Skeletal muscle tissue (tissue), 4 donors: ENCODE results near the gene CDR2L. TPM values are rescaled to one million over a fixed set of nuclear protein-coding genes. Genes with fewer than 3 reads are reported as not detected.
A peak's percentile ranks its signal among the peaks of the same experiment; 100 is the strongest.
"Not testable (repeated sequence)": the region's sequence is repeated elsewhere in the genome, so short reads cannot be mapped to it uniquely, and the experiment has no call there.

ENCODE experiments used
- H3K27ac ChIP-seq: one replicate; pipeline ENCODE4 v1.7.0; 2013; ENCODE audit warnings: mild to moderate bottlenecking, low read depth, low read length, inconsistent platforms
- H3K27me3 ChIP-seq, 3 donors: one replicate each; pipeline ENCODE4 v1.7.0; 2013; ENCODE audit warnings: low read length in 3 of 3; ENCODE audit not compliant: control insufficient read depth in 3 of 3, insufficient read depth in 3 of 3
- H3K36me3 ChIP-seq, 3 donors: one replicate each; pipeline ENCODE4 v1.7.0; 2013; ENCODE audit warnings: low read length in 3 of 3; ENCODE audit not compliant: control insufficient read depth in 3 of 3, insufficient read depth in 3 of 3
- H3K4me1 ChIP-seq, 3 donors: one replicate each; pipeline ENCODE4 v1.7.0; 2013; ENCODE audit warnings: low read length in 3 of 3, mild to moderate bottlenecking in 3 of 3; ENCODE audit not compliant: control insufficient read depth in 3 of 3, insufficient read depth in 3 of 3
- H3K4me3 ChIP-seq, 3 donors: one replicate each; pipeline ENCODE4 v1.7.0; 2013; ENCODE audit warnings: low read length in 3 of 3
- H3K9ac ChIP-seq, 3 donors: one replicate each; pipeline ENCODE4 v1.7.0; 2013; ENCODE audit warnings: low read length in 3 of 3, mild to moderate bottlenecking in 3 of 3, moderate library complexity in 2 of 3, low read depth in 1 of 3
- H3K9me3 ChIP-seq, 3 donors: one replicate each; pipeline ENCODE4 v1.7.0; 2013; ENCODE audit warnings: low read length in 3 of 3; ENCODE audit not compliant: control insufficient read depth in 3 of 3
- total RNA-seq: library from RNA; depleted of rRNA; stranded (reverse); fragments of >200 nt; gene quantifications from one replicate; pipeline ENCODE4 v1.2.3, GENCODE V29; 2014
- donor health status: Osteomylitis.

Gene CDR2L
- total RNA-seq, 1 donor from 2014 or later: 2.6 TPM

DNA sequence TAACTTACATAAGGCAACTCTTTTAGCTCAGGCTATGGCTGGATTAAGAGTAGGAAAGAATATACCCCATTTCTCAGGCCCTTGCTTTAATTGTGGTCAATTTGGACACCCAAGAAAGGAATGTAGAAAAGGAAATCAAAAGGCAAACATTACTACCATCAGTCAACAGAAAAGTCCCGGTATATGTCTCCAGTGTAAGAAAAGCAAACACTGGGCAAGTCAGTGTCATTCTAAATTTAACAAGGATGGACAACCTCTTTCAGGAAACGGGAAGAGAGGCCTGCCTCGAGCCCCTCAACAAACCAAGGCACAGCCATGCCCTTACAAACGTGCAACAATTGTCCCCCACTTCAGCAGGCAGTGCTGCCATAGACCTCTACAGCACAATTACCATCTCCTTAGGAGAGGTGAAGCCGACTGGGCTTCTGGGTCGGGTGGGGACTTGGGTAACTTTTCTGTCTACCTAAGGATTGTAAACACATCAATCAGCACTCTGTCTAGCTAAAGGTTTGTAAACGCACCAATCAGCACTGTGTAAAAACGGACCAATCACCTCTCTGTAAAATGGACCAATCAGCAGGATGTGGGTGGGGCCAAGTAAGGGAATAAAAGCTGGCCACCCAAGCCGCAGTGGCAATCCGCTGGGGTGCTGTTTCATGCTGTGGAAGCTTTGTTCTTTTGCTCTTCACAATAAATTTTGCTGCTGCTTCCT is 37.4 kb downstream of the CDR2L start:
- Histone ChIP-seq H3K4me1 (no peaks in the 10 kb centered on the region), H3K9ac (no peak overlapping the region), H3K27ac (no peak overlapping the region), H3K36me3 (peaks cover 24 to 29% (median 25%) of the 10 kb centered on the region in 3 donors), H3K4me3 (no peak overlapping the region), H3K9me3 (no peaks in the 10 kb centered on the region), H3K27me3 (no peaks in the 10 kb centered on the region)

DNA sequence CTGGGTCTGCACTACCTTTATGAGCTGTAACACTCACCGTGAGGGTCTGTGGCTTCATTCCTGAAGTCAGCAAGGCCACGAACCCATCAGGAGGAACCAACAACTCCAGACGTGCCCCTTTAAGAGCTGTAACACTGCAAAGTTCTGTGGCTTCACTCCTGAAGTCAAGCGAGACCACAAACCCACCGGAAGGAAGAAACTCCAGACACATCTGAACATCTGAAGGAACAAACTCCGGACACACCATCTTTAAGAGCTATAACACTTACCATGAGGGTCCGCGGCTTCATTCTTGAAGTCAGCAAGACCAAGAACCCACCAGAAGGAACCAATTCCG is 37.9 kb downstream of the CDR2L start:
- not testable (repeated sequence) for H3K27ac ChIP-seq, H3K9ac ChIP-seq, H3K4me3 ChIP-seq, H3K27me3 ChIP-seq, H3K9me3 ChIP-seq, H3K4me1 ChIP-seq
- peaks cover 19 to 24% (median 21%) of the 10 kb centered on the region in 3 donors for H3K36me3 ChIP-seq

DNA sequence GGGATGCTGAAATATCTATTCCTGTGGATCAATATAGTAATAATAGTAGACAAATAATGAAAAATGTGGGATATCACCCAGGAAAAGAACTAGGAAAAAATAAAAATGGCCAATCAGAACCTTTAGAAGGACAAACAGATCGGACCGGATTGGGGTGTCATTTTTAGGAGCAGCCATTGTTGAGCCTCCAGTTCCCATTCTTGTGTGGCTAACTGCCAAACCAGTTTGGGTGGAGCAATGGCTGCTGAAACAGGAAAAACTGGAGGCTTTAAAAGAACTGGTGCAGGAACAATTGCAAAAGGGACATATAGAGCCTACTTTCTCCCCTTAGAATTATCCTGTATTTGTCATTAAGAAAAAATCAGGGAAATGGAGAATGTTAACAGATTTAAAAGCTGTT is 39.2 kb downstream of the CDR2L start:
- peaks cover 6 to 11% (median 10%) of the 10 kb centered on the region in 3 donors for H3K36me3 ChIP-seq
- H3K9me3 ChIP-seq, H3K27me3 ChIP-seq, H3K9ac ChIP-seq, H3K27ac ChIP-seq, H3K4me3 ChIP-seq, H3K4me1 ChIP-seq: not testable (repeated sequence)

DNA sequence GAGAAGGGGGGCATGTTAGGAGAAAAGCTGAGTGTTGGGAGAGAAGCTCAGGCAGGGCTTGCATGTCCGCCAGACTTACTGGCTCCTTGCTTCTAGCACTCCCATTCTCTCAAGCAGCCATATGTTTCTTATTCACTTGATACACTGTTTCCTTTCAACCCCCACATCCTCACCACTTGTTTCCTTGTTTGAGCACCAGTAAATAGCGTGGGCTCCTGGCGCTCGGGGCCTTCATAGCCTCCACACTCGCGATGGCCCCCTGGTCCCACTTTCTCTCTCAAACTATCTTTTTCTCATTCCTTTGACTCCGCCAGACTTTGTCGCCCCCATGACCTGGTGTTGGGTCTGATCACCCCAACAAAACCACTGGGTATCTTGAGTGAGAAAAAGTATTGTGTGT is 42.7 kb downstream of the CDR2L start:
- H3K9ac ChIP-seq: no peak overlapping the region
- no peaks in the 10 kb centered on the region for H3K36me3 ChIP-seq
- H3K4me1 ChIP-seq: peaks cover 23 to 31% (median 30%) of the 10 kb centered on the region in 3 donors
- H3K27me3 ChIP-seq: no peaks in the 10 kb centered on the region
- H3K27ac ChIP-seq: no peak overlapping the region
- H3K4me3 ChIP-seq: no peak overlapping the region
- no peaks in the 10 kb centered on the region for H3K9me3 ChIP-seq

DNA sequence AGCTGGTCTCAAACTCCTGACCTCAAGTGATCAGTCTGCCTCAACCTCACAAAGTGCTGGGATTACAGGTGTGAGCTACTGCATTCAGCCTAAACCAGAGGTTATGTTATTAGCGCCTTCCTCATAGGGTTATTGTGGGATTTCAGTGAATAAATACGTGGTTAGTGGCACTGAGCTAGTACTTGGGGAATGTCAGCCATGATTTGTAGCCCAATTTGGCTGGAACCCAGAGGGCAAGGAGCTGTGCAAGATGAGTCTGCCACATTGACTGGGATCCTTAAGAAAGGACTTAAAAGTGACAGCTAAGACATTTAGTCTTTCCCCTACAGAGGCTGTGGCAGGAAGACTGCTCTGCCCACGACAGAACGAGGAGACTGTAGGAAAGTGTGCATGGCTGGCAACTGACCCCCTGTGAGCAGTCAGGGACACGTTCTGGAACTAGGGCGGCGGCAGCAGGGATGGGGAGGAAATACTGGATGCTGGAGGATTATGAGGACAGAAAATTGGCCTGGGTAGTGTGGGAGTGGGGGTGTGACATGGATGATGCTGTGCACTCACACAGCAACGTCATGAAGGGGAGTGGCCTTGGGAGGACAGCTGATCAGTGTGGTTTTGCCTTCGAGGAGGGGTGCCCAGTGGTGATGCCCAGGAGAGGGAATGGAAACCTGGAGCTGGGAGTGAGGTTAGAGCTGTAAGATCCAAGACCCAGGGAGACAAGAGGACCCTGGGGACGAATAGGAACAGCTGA is 44.7 kb downstream of the CDR2L start:
- peaks cover 0 to 4% (median 0%) of the 10 kb centered on the region in 3 donors for H3K36me3 ChIP-seq
- H3K9me3 ChIP-seq: no peaks in the 10 kb centered on the region
- H3K9ac ChIP-seq: peak overlapping the region; percentile 38 to 54 (median 50)
- H3K4me3 ChIP-seq: peak overlapping the region; percentile 42 to 84 (median 84)
- no peaks in the 10 kb centered on the region for H3K27me3 ChIP-seq
- H3K4me1 ChIP-seq: peaks cover 27 to 48% (median 40%) of the 10 kb centered on the region in 3 donors
- H3K27ac ChIP-seq: peak overlapping the region; percentile 1

DNA sequence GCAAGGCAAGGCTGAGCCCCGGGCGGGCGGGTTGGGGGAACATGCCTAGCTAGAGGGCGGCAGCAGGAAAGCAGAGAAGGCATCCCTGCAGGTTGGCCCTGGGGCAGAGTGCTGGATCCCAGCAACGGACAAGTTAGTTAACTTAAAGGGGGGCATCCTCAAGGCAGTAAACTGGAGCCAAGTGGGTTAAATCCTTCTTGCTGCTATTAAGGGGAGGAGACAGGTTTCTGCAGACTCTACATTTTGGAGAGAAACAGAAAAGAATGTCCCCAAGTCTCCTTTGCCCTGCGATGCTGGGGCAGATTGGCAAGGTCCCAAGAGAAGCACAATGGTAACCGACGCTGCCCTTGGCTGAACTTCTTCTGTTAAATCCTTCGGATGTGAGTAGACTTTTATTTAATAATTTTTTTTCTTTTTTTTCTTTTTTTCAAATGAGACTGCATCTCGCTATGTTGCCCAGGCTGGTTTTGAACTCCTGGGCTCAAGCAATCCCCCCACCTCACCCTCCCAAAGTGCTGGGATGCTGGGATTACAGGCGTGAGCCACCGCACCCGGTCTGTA is 45.4 kb downstream of the CDR2L start:
- Histone ChIP-seq H3K4me1 (peaks cover 27 to 48% (median 40%) of the 10 kb centered on the region in 3 donors), H3K4me3 (peak overlapping the region; percentile 42 to 84 (median 84))

DNA sequence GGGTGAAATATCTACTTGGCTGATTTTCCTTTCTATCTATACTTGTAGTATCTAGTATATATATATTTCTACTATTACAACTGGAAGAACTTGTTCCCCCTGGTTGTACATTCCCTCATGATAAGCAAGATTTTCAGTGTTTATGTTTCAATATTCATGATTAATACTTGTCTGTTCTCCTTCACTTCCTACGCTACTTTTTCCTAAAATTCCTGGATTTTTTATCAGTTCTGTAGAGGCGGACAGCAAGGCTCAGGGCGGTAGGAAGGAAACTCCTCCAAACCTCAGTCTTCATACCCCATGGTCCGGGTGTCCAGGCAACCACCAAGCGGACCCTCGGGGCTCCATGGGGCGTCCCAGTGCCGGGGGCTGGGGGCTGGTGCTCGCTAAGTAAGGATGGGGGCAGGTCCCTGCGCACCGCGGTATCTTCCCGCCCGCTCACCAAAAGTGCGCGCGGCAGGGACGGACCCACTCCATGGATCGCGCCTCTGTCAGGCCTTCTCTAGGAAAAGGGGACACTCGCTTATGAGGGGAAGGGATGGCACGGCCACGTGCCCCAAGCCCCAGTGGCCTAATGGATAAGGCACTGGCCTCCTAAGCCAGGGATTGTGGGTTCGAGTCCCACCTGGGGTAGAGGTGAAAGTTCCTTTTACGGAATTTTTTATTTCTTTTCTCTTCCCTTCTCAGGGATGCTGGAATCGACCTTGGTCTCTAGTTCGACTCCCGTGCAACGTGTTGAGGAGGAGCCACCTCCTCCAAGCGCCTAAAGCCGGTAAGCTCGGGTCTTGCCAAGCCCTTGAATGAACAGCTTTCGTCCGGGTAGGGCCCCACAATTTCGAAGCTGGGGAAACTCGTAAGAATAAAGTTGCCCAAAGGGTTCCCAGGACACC is 46.2 kb downstream of the CDR2L start:
- peak overlapping the region; percentile 84 for H3K27ac ChIP-seq
- peaks cover 4 to 10% (median 4%) of the 10 kb centered on the region in 3 donors for H3K36me3 ChIP-seq
- peak overlapping the region; percentile 40 to 77 (median 60) for H3K9ac ChIP-seq
- peaks cover 27 to 48% (median 40%) of the 10 kb centered on the region in 3 donors for H3K4me1 ChIP-seq
- no peaks in the 10 kb centered on the region for H3K9me3 ChIP-seq
- H3K4me3 ChIP-seq: peak overlapping the region; percentile 74 to 84 (median 84)
- no peaks in the 10 kb centered on the region for H3K27me3 ChIP-seq

More for the DNA sequence above, 45.4 kb downstream of the CDR2L start:
- no peaks in the 10 kb centered on the region for H3K27me3 ChIP-seq
- H3K9me3 ChIP-seq: no peaks in the 10 kb centered on the region
- H3K27ac ChIP-seq: peak overlapping the region; percentile 1
- peak overlapping the region; percentile 50 to 77 (median 51) for H3K9ac ChIP-seq
- H3K36me3 ChIP-seq: peaks cover 0 to 4% (median 0%) of the 10 kb centered on the region in 3 donors

DNA sequence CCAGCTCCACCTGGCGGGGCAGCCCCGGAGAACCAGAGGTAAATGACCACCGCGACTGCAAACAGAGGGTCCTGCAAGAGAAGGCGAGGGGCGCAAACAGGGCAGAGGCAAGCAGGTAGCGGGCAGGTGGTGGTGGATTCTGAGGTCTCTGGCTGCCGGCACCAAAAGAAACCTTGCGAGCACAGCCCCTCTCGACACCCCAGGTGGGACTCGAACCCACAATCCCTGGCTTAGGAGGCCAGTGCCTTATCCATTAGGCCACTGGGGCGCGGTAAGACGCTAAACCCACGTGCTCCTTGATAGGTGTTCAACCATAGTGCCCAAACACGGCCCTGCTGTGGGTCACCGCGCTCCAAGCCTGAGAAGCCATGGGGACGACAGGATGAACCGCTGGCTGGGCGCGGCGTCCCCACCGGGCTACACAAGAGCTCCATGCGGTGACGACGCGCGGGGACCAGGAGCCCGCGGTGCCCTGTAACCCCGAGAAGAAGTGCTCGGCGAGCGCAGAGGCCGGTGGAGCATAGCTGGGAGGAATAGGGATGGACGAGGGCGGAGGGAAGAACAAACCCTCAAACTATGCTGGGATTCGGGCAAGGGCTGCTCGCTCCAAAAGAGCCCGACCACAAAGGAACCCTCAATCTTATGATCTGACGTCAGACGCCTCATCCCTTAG is 46.9 kb downstream of the CDR2L start:
- H3K4me1 ChIP-seq: peaks cover 27 to 48% (median 40%) of the 10 kb centered on the region in 3 donors
- peak overlapping the region; percentile 74 to 84 (median 84) for H3K4me3 ChIP-seq
- H3K9me3 ChIP-seq: no peaks in the 10 kb centered on the region
- H3K27me3 ChIP-seq: no peaks in the 10 kb centered on the region
- peak overlapping the region; percentile 84 for H3K27ac ChIP-seq
- peak overlapping the region; percentile 60 to 80 (median 77) for H3K9ac ChIP-seq
- H3K36me3 ChIP-seq: peaks cover 11 to 17% (median 12%) of the 10 kb centered on the region in 3 donors

DNA sequence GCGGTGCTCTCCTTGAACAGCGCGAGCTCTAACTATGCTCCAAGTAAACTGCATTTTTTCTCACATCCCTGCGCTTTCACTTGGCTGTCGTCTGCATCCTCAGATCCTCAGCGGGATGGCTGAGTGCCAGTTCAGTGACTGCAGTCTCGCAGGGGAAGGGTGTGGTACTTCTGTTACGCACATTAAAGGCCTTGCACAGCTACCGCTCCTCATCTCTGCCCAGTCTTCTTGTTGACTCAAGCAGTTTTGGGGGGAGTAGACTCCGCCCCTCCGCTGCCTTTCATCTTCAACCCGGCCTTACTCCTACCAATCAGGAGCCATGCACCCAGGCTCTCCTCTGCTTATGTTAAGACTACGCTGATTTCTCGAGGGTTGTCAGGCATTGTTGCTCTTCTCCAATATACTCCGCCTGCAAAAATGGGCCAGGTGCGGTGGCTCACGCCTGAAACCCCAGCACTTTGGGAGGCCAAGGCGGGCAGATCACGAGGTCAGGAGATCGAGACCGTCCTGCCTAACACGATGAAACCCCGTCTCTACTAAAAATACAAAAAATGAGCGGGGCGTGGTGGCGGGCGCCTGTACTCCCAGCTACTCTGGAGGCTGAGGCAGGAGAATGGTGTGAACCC is 49.3 kb downstream of the CDR2L start:
- Histone ChIP-seq H3K4me1 (peaks cover 27 to 48% (median 40%) of the 10 kb centered on the region in 3 donors), H3K9me3 (no peaks in the 10 kb centered on the region), H3K4me3 (peak overlapping the region in 2 of 3 donors; percentile 19 to 45), H3K27me3 (no peaks in the 10 kb centered on the region), H3K27ac (no peak overlapping the region), H3K36me3 (peaks cover 28 to 41% (median 31%) of the 10 kb centered on the region in 3 donors), H3K9ac (peak overlapping the region in 1 of 3 donors; percentile 45)
